Liver (tissue), 9 donors: Measurements from ENCODE around the gene C2CD4C. TPM values are rescaled to one million over a fixed set of nuclear protein-coding genes. Genes with fewer than 3 reads are reported as not detected.
"Not testable (repeated sequence)": the region's sequence is repeated elsewhere in the genome, so short reads cannot be mapped to it uniquely, and the experiment has no call there.

ENCODE experiments used
- DNase-seq: peaks from one replicate; pipeline ENCODE4 v3.0.0-alpha.2; 2017; ENCODE audit warnings: low spot score
- H3K27ac ChIP-seq, 2 donors: one replicate each; pipeline ENCODE4 v1.7.0; 2013; ENCODE audit warnings: inconsistent platforms in 2 of 2, low read length in 2 of 2, control low read depth in 1 of 2, low read depth in 1 of 2, mild to moderate bottlenecking in 1 of 2
- H3K27me3 ChIP-seq, 4 donors: one replicate each; pipeline versions ENCODE4 v1.6.1 to v1.7.0; 2013; ENCODE audit warnings: low read length in 3 of 4, inconsistent platforms in 1 of 4, mild to moderate bottlenecking in 1 of 4, moderate library complexity in 1 of 4; ENCODE audit not compliant: control insufficient read depth in 4 of 4, insufficient read depth in 4 of 4
- H3K36me3 ChIP-seq, 4 donors: one replicate each; pipeline versions ENCODE4 v1.6.1 to v1.7.0; 2013; ENCODE audit warnings: low read length in 3 of 4, mild to moderate bottlenecking in 3 of 4, low read depth in 1 of 4, moderate library complexity in 1 of 4; ENCODE audit not compliant: control insufficient read depth in 4 of 4, insufficient read depth in 3 of 4
- H3K4me1 ChIP-seq, 4 donors: one replicate each; pipeline versions ENCODE4 v1.6.1 to v1.7.0; 2013; ENCODE audit warnings: low read length in 3 of 4, mild to moderate bottlenecking in 3 of 4, moderate library complexity in 1 of 4; ENCODE audit not compliant: control insufficient read depth in 4 of 4, insufficient read depth in 4 of 4
- H3K4me3 ChIP-seq, 3 donors: one replicate each; pipeline versions ENCODE4 v1.6.1 to v1.7.0; 2013; ENCODE audit warnings: low read length in 3 of 3, control low read depth in 1 of 3, low read depth in 1 of 3, mild to moderate bottlenecking in 1 of 3
- H3K9ac ChIP-seq, 2 donors: one replicate each; pipeline ENCODE4 v1.7.0; 2013; ENCODE audit warnings: low read length in 2 of 2, mild to moderate bottlenecking in 2 of 2, moderate library complexity in 2 of 2, control low read depth in 1 of 2, low read depth in 1 of 2
- H3K9me3 ChIP-seq, 4 donors: one replicate each; pipeline versions ENCODE4 v1.6.1 to v1.7.0; 2013; ENCODE audit warnings: low read length in 3 of 4; ENCODE audit not compliant: control insufficient read depth in 4 of 4
- CTCF ChIP-seq: fragments of 150-350 bp; IDR thresholded peaks from 2 replicates; pipeline ENCODE4 v1.5.1; 2017; ENCODE audit warnings: improper control_type of control experiment, low read depth, low read length; ENCODE audit not compliant: missing input control
- HNF4A ChIP-seq, 2 donors: conservative IDR thresholded peaks; 2 replicates each; pipeline ENCODE4 v1.6.1; 2016; ENCODE audit warnings: antibody characterized with exemption in 2 of 2, mild to moderate bottlenecking in 2 of 2
- JUND ChIP-seq, 2 donors: IDR thresholded peaks; 2 replicates each; pipeline ENCODE4 v1.6.1; 2016; ENCODE audit warnings: antibody characterized with exemption in 2 of 2
- NR2F2 ChIP-seq: IDR thresholded peaks from 2 replicates; pipeline ENCODE4 v1.6.1; 2016; ENCODE audit warnings: antibody characterized with exemption
- RXRA ChIP-seq, 2 donors: IDR thresholded peaks; 2 replicates each; pipeline ENCODE4 v1.6.1; 2017 to 2018; ENCODE audit warnings: antibody characterized with exemption in 2 of 2, mild to moderate bottlenecking in 1 of 2
- SP1 ChIP-seq: IDR thresholded peaks from 2 replicates; pipeline ENCODE4 v1.6.1; 2018; ENCODE audit warnings: antibody characterized with exemption, mild to moderate bottlenecking
- WGBS: extraction: QIAGEN DNeasy Blood & Tissue Kit; methylation state at CpG from one replicate; pipeline ENCODE4 v1.1.7; 2013; 5-methylcytosine and 5-hydroxymethylcytosine counted together
- polyA plus RNA-seq, 2 donors: library from polyadenylated mRNA; stranded (reverse) in 1 of 2; unstranded in 1 of 2; fragments of 200-250 nt in 1 of 2; fragments of >200 nt in 1 of 2; fragmentation: Nextera tagmentation in 1 of 2; extraction: Ambion mirVana in 1 of 2; gene quantifications; one replicate each; pipeline versions ENCODE4 v1.2.1 to v1.2.3, GENCODE V29; 2013 to 2015
- total RNA-seq, 2 donors: library from RNA; depleted of rRNA; stranded (reverse); fragments of >200 nt; gene quantifications; one replicate each; pipeline ENCODE4 v1.2.3, GENCODE V29; 2014
- TF ChIP-seq, protein P1 (sequence below): IDR thresholded peaks from 2 replicates; pipeline ENCODE4 v1.6.1; 2016; ENCODE audit warnings: antibody characterized with exemption
- TF ChIP-seq, protein P2 (sequence below): IDR thresholded peaks from 2 replicates; pipeline ENCODE4 v1.6.1; 2016; ENCODE audit warnings: antibody characterized with exemption
- donor health status: healthy.
- donor health status: healthy.
- donor health status: healthy.
- donor health status: healthy.
- donor health status: healthy.

The C2CD4C gene
- total and polyA plus RNA-seq, 4 donors: 0.08 to 0.42 (median 0.19) TPM

DNA sequence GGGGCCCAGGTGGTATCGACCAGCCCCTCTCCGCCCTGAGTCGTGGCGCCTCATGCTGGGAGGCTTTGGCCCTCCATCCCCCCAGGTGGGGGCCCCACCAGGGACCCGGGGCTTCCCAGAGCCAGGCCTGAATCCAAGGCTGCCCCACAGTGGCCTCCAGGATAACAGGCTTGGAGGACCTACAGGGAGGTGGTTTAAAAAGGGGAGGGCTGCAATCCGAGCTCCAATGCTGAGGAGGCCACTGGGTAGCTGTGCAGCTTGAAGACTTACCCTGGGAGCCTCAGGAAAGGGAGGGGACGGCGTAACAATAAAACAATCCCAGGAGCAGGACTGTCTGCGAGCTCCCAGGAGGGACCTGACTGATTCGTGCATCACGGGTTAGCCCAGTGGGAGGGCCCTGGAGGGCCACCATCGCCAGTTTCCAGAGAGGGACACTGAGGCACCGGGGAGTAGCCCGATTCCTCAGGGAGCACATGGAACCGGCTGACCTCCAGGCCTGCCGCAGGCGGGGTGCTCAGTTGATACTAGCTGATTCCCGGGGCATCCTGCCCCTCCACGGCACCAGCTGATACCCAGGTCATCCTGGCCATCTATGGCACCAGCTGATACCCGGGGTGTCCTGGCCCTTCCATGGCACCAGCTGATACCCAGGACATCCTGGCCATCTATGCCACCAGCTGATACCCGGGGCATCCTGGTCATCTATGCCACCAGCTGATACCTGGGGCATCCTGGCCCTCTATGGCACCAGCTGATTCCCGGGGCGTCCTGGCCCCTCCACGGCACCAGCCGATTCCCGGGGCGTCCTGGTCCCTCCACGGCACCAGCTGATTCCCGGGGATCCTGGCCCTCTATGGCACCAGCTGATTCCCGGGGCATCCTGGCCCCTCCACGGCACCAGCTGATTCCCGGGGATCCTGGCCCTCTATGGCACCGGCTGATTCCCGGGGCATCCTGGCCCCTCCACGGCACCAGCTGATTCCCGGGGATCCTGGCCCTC is 3.7 kb upstream of the C2CD4C start (continued):
- TF ChIP-seq, protein P1, sequence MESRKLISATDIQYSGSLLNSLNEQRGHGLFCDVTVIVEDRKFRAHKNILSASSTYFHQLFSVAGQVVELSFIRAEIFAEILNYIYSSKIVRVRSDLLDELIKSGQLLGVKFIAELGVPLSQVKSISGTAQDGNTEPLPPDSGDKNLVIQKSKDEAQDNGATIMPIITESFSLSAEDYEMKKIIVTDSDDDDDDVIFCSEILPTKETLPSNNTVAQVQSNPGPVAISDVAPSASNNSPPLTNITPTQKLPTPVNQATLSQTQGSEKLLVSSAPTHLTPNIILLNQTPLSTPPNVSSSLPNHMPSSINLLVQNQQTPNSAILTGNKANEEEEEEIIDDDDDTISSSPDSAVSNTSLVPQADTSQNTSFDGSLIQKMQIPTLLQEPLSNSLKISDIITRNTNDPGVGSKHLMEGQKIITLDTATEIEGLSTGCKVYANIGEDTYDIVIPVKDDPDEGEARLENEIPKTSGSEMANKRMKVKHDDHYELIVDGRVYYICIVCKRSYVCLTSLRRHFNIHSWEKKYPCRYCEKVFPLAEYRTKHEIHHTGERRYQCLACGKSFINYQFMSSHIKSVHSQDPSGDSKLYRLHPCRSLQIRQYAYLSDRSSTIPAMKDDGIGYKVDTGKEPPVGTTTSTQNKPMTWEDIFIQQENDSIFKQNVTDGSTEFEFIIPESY: no peak
- TF ChIP-seq RXRA (IDR thresholded peaks at IDR 0.05) (no peak), SP1 (no peak), JUND (IDR thresholded peaks at IDR 0.05) (no peak), CTCF (no peak)

DNA sequence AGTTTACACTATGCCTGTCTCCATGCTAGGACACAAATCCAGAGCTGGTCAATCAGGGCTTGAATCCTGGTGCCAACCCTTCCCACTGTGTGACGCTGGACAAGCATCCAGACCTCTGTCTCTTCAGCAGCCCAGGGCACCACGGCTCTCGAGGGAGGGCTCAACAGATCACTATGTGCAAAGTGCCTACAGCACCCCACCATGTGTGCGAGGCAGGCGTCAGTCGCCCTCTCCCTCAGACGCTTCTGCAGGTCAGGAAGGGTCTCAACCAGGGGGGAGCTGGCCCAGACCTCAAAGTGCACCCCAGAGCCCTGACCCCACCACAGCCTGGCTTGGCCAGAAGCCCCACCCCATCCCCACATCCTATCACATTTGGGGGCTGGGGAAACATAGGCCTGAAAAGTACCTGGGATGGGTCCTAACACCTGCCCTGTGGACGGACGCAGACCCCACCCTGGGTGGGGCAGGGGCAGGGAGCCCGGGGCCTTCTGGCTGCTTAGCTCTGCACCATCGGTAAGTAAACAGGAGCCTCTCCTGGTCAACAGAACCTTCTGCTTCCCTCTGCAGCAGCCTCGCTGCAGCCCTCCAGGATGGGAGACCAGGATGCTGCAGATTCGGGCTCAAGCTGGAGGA is 2.9 kb upstream of the C2CD4C start:
- Histone ChIP-seq H3K9me3 (no peaks in the 10 kb centered on the region), H3K36me3 (peaks cover 0 to 7% (median 2%) of the 10 kb centered on the region in 4 donors), H3K4me3 (no peak overlapping the region), H3K9ac (no peak overlapping the region), H3K4me1 (peaks cover 12 to 17% (median 14%) of the 10 kb centered on the region in 4 donors), H3K27me3 (peaks cover 0 to 2% (median 0%) of the 10 kb centered on the region in 4 donors), H3K27ac (no peak overlapping the region)
- WGBS: 40% methylated on average over 13 of the region's 13 CpGs
- no peak for DNase-seq
- TF ChIP-seq HNF4A (conservative IDR thresholded peaks at IDR 0.05): no peak
- TF ChIP-seq, protein P2, sequence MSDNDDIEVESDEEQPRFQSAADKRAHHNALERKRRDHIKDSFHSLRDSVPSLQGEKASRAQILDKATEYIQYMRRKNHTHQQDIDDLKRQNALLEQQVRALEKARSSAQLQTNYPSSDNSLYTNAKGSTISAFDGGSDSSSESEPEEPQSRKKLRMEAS: no peak
- no peak for TF ChIP-seq CTCF
- no peak for TF ChIP-seq JUND (IDR thresholded peaks at IDR 0.05)
- TF ChIP-seq NR2F2: no peak

DNA sequence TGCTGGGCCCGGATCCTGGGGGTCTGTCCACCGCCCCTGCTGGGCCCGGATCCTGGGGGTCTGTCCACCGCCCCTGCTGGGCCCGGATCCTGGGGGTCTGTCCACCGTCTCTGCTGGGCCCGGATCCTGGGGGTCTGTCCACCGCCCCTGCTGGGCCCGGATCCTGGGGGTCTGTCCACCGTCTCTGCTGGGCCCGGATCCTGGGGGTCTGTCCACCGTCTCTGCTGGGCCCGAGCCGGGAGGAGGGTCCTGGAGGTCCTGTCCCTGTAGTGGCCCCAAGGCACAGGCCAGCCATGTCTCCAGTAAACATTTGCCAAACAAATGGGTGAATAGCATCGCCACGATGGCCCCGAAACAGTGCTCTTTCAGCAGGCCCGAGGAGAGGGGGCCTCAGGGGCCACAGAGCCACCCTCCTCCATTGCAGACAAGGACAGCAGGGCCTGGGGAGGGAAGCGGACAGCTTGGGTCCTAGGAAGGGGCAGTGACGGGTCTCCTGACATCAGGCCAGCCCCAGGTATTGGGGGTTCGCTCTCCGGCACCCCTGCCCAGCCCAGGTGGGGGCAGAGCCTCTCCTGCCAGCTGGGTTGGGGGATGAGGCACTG is 2.3 kb upstream of the C2CD4C start:
- H3K27me3 ChIP-seq, H3K4me3 ChIP-seq, H3K9me3 ChIP-seq, H3K36me3 ChIP-seq, H3K9ac ChIP-seq, DNase-seq, H3K27ac ChIP-seq: not testable (repeated sequence)
- WGBS: 86% methylated on average over 22 of the region's 22 CpGs
- H3K4me1 ChIP-seq: peaks cover 12 to 17% (median 14%) of the 10 kb centered on the region in 4 donors
